ENCODE measurements around the gene CST8.
A peak's percentile ranks its signal among the peaks of the same experiment; 100 is the strongest.

CST8 gene

DNA sequence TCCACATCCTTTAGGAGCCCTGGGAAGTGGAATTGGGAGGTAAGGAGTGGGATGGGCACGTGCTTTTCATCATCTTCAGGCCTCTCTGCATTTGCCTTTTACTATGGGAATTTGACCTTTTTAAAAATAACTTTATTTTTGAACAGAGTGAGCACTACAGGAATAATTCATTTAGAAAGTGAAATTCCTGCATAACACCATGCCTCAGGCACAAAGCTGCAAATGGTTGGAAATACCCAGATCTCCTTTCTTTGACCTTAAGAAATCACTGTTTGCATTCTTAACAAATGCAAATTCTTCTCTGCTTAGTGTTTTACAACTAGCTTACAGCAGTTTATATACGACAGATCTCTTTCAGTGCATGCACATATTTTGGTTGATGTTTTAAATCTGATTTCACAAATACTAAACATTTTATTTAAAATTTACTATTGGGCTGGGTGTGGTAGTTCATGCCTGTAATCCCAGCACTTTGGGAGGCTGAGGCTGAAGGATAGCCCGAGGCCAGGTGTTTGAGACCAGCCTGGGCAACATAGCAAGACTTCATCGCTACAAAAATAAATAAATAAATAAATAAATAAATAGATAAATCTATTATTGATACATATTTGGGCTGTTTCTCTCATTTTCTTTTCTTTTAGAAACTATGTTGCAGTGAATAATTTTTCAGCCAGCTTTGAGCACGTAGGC lies 24.5 kb downstream of the CST8 start:
- intact Hi-C loops (cut with DNase I): no loop called here
- DNase-seq: no peak

DNA sequence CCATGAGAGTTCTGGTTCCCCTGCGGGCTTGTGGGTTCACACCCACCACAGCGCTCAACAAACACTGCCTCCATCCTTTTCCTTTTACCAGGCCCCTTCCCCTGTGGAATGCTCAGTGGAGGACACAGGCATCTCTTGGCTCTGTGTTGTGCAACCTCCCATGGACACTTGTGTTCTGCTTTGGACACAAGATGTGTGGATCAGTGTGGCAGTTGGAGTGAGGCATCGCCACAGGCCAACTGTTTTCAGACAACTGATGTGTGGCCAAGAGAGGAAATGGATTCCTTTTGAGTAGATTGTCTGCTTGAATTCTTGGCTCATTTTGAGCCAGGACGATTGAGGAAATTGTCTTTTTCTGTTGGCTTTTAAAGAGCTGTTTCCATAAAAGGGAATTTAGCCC lies 26.8 kb downstream of the CST8 start:
- intact Hi-C loops (cut with DNase I): no loop called here
- no peak for DNase-seq

DNA sequence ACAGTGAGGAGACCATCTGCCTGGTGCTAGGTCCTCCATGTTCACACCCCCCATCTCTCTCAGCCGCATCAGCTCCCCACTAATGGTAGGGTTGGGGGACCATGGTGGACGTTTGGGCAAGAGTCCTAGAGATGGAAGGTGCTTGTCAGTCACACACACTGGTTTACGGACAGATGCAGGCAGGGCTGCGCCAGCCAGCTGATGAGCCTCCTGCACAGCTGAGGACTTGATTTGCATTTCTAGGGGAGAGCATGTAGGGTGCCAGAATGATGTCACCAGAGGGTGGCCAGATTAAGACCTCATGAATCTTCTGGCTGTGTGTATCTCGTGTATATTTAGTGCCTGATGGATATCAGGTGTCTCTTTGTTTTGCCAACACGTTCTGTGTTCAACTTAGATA lies 28.6 kb downstream of the CST8 start:
- DNase-seq: peak in 2 of 10 donors; percentile 64 to 71
- intact Hi-C loops (cut with DNase I): no loop called here

DNA sequence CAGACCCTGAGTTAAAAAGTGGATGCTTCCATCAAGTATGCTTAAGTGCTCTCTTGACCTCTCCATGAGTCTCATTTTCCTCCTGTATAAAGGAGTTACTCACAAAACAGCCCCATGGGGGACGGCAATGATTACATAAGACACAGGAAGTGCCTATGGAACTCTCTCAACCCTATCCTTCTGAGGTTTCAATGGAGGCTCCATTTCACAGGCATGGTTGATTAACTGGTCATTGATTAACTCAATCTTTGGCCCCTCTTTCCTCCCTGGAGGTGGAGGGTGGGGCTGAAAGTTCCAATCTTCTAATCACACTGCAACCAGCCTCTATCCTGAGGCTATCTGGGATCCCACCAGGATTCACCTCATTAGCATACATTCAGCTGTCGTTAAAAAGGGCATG lies 29.3 kb downstream of the CST8 start:
- no peak for DNase-seq
- intact Hi-C loops (cut with DNase I): no loop called here

DNA sequence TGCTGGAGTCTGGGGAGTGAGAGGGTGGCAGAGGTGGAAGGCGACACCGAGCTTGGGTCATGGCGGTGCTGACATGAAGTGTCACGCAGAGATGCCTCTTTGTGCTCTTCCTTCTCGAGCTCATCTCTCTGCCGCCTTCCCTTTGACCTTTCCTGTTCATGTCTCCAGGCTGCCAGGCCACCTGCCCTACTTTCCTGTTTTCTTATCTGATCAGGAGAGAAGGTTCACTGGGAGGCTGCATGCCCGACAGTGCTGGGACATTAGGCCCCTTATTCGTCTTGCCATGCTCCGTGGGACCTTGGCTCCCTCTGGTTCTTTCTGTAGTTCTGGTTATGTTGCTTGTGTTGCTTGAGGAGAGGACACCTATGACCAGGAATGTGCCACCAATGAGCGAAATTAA lies 33.2 kb downstream of the CST8 start:
- intact Hi-C loops (cut with DNase I): no loop called here
- peak in 1 of 10 donors; percentile 48 for DNase-seq

DNA sequence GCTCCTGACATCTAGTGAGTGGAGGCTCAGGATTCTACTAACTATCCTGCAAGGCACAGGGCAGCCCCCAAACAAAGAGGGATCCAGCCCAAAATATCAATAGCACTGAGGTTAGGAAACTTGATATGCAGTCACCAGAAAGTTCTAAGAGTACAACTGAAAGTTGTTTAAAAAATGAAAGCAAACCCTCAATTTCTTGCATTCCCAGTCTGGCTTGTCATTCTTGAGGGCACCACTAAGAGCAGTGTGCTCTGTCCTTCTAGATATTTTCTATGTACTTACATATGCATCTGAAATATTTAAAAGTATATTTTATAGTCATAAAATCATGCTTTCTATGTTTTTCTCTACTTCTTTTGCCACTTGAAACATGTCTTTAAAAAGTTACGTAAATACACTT lies 35.9 kb downstream of the CST8 start:
- DNase-seq: no peak
- intact Hi-C loops (cut with DNase I): no loop called here

DNA sequence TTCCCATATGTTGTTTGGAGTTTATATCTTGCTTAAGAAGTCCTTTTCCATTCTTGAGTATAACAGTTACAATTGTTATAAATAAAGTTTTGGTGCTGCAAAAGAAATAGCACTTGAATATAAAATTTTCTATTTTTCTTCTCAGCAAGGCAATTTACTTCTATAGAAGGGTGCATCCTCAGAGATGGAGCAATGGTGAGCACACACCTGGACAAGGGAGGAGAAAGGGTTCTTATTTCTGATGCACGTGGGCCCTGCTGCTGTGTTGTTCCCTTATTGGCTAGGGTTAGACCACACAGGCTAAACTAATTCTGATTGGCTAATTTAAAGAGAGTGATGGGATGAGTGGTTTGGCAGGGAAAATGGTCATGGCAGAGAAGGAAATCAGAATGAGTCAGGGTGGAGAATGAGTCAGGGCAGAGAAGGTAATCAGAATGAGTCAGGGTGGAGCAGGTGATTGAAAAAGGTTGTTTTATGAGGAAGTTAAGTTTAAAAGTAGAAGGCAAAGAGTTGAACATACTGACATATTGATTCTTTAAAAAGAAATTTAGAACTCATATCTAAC lies 38.0 kb downstream of the CST8 start:
- DNase-seq: no peak
- intact Hi-C loops (cut with DNase I): no loop called here

DNA sequence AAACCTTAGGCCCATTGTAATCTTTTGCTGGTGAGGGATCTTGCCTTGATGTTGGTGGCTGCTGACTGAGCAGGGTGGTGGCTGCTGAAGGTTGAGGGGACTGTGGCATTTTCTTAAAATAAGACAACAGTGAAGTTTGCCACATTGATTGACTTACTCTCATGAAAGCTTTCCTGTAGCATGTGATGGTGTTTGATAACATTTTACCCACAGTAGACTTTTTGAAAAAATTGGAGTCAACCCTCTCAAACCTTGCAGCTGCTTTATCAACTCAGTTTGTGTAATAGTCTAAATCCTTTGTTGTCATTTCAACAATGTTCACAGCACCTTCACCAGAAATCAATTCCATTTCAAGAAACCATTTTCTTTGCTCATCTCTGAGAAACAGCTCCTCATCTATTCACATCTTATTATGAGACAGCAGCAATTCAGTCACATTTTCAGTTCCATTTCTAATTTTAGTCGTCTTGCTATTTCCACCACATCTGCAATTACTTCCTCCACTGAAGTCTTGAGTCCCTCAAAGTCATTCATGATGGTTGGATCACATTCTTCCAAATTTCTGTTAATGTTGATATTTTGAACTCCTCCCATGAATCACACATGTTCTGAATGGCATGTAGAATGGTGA lies 40.1 kb downstream of the CST8 start:
- DNase-seq: no peak
- intact Hi-C loops (cut with DNase I): no loop called here

DNA sequence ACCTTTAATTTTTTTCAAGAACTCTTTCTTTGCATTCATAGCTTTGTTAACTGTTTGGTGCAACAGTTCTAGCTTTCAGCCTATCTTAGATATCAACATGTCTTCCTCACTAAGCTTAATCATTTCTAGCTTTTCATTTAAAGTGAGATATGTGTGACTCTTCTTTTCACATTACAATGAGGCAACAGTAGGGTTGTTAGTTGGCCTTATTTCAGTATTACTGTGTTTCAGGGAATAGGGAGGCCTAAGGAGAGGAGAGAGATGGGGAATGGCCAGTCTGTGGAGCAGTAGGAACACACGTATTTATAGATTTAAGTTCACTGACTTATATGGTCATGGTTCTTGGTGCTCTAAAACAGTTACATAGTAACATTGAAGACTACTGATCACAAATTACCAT lies 41.6 kb downstream of the CST8 start:
- intact Hi-C loops (cut with DNase I): no loop called here
- DNase-seq: no peak

DNA sequence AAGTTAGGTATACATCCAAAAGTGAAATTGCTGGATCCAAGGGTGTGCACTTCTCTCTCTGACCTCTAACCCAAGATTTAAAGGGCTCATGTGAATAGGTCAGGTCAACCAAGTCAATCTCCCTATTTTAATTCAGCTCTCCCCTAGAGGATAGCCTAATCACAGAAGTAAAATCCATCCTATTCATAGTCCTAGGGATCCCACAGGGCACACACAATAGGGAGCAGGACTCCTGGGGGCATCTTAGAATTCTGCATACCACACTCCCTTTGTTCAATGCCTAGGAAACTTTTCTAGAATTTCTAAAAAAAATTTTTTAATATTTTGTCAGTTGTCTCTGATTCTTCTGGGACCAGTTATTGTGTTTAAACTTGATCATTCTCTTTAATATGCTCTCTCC lies 42.2 kb downstream of the CST8 start:
- intact Hi-C loops (cut with DNase I): no loop called here
- no peak for DNase-seq

DNA sequence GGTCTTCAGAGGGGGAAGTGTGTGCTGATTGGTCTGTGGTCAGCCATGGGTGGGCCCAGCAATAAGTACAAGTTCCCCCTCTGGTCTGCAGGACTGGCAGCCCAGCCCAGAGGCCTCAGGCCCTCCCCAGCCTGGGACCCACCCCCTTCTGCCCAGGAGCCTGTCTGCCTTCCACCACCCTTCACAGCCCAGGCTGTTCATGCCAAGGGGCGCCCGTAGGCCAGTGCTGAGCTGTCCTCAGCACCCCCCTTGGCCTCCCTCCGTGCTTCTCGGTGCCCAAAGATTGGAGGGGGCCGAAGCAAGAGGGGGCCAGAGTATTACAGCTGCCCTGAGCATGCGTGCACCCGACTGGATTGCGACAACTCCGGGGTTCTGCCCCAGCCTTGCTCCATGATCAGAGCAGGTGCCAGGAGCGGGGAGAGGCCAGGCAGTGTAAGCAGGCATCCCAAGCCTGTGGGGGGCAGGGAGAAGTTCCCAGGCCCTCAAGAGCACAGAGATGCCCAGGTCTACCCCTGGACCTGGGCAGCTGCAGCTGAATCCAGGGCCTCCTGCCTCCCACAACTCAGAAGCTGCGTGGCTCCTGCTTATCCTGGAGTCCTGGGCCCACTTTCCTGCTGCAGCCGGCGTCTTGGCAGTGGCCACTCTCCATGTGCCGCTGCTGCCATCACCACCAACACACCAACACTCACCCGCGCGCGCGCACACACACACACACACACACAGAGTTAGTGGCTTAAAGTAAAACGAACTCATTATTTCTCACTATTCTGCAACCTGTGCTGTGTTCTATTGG lies 44.1 kb downstream of the CST8 start:
- intact Hi-C loops (cut with DNase I): no loop called here
- peak in 7 of 10 donors; percentile 22 to 93 (median 49) for DNase-seq

DNA sequence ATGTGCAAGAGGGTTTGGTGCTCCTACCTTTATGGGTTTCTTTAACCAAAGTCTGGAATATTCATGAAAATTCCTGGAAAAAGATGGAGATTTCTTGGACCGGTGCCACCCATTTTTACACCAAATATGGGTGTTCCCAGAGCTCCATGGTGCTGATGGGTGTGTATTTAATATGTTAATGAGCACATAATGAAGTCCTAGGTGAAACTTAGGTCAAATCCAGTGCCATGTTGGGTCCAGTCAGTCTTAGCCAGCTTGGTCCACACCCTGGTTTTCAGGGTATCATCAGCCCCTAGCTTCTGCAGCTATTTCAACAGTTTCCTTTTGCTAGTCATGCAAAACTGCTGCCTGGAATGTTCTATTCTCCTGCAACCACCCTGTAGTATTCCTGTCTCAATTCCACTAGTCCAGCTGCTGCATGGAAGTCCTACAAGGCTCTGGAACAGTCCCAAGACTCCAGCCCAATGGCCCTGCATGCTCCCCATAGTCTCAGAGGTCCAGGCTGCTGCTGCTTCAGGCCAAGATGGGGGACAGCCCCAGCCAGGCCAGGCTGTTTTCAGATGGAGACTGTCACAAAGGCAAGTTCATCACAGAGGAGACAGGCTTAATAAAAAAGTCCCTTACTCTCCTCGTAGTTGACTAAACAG lies 45.5 kb downstream of the CST8 start:
- intact Hi-C loops (cut with DNase I): no loop called here
- no peak for DNase-seq

DNA sequence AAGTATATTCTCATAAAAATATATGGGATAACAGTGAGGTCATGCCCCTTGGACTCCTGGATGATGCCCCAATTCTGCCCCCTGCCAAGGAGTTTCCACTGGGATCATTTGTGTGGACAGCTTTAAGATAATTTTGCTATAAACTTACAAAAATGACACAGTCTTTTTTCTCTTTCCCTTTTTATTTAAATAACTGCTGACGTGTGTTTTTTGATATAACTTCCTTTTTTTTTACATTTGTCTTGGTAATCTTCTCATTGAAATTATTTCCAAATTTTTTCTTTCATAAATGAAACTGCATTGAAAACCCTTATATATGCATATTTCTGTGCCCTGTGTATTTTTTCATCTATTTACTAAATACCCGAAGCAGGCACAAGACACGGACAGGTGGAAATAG lies 46.1 kb downstream of the CST8 start:
- DNase-seq: no peak
- intact Hi-C loops (cut with DNase I): no loop called here

DNA sequence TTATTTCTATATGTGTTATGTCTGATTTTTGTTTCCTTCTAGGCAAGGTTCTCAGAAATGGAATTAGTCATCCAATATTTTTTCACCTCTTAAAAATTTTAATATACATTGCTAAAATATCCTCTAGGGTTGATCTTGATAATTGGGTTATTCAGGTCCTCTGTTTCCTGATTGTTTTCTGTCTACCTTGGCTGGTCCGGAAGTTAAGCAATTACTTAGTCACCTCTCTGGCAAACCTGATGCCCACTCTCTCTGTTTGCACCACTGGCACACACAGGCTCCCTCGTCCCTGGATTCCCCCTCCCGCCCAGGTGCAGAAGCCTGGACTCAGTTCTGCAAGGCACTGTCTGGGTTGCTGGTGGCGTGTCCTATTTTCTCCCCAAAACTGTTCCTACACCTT lies 49.7 kb downstream of the CST8 start:
- intact Hi-C loops (cut with DNase I): no loop called here
- DNase-seq: no peak

DNA sequence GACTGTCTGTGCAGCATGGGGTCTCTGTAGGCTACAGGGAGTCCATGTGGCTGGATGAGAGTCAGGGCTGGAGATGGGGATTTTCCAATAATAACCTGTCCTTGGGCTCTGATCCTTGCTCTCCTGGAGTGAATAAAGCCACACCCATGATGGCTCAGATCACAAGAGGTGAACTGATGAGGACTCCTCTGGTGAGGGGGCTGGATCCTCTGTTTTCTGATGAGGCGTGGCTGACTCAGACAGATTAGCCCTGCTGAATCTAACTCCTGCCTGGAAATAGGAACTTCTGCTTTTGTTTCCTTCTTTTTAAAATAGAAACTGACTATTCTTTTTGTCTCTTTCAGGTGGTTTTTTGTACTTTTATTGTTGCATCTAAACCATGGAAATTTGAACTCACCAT lies 50.4 kb downstream of the CST8 start:
- DNase-seq: no peak
- intact Hi-C loops (cut with DNase I): no loop called here

DNA sequence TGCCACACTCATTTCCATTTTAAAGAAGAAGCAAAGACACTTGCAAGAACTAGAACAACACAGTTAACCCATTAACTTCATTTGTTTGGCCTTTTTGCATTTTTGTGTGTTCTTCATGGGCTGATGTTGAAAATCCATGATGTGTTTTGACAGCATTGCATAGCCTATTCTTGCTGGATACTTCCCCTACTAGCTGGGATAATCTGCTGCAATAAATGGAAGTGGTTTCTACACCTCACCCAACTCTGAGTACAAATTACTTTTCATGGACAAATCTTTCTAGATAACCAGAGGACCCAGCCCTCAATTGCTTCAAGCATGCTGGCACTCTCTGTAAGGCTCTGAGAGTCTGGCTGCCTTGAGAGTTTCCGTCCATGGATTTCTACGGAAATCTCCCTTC lies 50.9 kb downstream of the CST8 start:
- DNase-seq: no peak
- intact Hi-C loops (cut with DNase I): no loop called here

DNA sequence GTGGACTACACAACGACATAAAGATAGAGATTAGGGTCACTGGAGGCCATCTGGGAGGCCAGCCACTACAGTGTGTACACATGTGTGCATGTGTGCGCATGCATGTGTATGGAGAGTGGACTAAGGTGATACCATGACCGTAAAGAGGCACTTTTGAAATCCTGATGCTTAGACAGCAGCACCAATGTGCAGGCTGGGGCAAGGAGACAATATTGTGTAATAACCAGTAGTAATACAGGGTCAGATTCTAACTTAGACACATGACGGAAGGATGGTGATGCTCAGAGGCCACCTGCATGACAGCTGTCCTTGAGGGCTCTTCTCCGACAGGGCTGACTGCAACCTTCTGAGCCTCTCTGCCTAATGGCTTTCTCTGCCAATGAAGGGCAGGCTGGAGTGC lies 51.9 kb downstream of the CST8 start:
- no peak for DNase-seq
- intact Hi-C loops (cut with DNase I): no loop called here

DNA sequence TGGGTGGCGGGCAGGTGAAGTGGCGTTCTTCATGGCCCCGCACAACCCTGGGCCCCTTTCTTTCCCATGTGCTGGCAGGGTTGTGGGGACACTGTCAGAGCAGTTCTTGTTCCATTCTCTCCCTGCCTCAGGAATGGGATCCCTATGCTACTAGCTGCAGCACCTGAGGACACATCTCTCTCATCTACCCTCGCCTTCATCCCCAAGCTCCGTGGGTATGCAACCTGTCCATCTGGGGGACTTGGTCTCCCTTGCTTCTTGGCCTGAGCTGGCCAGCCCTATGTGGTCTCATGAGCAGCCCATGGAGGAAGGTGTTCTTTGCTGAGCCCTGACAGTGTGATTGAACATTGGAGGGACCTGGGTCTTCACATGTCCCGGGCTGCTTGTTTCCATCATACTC lies 53.2 kb downstream of the CST8 start:
- intact Hi-C loops (cut with DNase I): no loop called here
- no peak for DNase-seq
